ENCODE results near the gene NOLC1.
"Not testable (repeated sequence)": the region's sequence is repeated elsewhere in the genome, so short reads cannot be mapped to it uniquely, and the experiment has no call there.

Gene NOLC1

GRCh38 chr10:102153093-102153620 is 968 bp downstream of the NOLC1 start:
- no peak for DNase-seq (ENCODE audit: low read depth)

GRCh38 chr10:102154466-102155116 is 2.4 kb downstream of the NOLC1 start:
- DNase-seq (ENCODE audit: low read depth), result no peak

DNA sequence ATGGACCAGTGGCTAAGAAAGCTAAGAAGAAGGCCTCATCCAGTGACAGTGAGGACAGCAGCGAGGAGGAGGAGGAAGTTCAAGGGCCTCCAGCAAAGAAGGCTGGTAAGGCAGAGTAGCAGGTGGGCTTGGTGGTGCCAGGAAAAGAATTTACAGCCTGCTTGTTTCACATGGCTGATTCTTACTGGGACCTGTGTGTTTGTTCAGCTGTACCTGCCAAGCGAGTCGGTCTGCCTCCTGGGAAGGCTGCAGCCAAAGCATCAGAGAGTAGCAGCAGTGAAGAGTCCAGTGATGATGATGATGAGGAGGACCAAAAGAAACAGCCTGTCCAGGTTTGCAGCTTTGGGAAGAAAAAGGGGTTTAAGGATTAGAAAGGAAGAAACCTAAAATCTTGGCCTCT is 5.0 kb downstream of the NOLC1 start:
- DNase-seq (ENCODE audit: low read depth), result no peak

GRCh38 chr10:102159051-102159597 is 6.9 kb downstream of the NOLC1 start:
- DNase-seq (ENCODE audit: low read depth), result no peak

- DNase-seq (ENCODE audit: low read depth), result no peak
Observed at GRCh38 chr10:102159831-102160230, 7.6 kb downstream of the NOLC1 start.

GRCh38 chr10:102163342-102163989 is 11.3 kb downstream of the NOLC1 start:
- no peak for DNase-seq (ENCODE audit: low read depth)

GRCh38 chr10:102167861-102168260 is 15.7 kb downstream of the NOLC1 start:
- DNase-seq (ENCODE audit: low read depth), result no peak

GRCh38 chr10:102170602-102171001 is 18.4 kb downstream of the NOLC1 start:
- DNase-seq (ENCODE audit: low read depth), result no peak

DNA sequence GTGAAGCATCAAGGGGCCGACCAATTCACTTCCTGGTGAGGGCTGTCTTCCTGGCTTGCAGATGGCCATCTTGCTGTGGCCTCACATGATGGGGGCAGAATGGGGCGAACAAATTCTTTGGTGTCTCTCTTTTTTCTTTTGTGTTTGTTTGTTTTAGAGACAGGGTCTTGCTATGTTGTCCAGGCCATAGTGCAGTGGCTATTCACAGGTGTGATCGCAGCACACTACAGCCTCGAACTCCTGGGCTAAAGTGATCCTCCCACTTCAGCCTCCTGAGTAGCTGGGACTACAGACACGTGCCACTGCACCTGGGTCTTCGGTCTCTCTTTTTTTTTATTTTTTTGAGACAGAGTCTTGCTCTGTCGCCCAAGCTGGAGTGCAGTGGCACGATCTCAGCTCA is 20.1 kb downstream of the NOLC1 start:
- no peak for DNase-seq (ENCODE audit: low read depth)

GRCh38 chr10:102175415-102175814 is 23.2 kb downstream of the NOLC1 start:
- no peak for DNase-seq (ENCODE audit: low read depth)

GRCh38 chr10:102184606-102185005 is 32.4 kb downstream of the NOLC1 start:
- DNase-seq (ENCODE audit: low read depth), result no peak

DNA sequence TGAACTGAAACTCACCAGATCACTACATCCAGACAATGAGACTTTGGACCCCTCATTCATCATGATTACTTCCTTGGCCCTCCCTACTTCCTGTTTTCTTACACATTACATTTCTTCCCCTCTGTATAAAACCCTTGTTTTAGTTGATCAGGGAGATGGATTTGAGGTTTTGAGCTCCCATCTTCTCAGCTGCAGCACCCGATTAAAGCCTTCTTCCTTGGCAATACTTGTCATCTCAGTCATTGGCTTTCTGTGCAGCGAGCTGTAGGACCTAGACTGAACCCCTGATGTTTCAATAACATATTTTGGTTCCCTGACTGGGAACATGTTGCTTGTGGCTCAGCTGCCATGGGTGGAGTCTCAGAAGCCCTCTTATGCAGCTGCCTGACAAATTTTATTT is 33.1 kb downstream of the NOLC1 start:
- no peak for DNase-seq (ENCODE audit: low read depth)

DNA sequence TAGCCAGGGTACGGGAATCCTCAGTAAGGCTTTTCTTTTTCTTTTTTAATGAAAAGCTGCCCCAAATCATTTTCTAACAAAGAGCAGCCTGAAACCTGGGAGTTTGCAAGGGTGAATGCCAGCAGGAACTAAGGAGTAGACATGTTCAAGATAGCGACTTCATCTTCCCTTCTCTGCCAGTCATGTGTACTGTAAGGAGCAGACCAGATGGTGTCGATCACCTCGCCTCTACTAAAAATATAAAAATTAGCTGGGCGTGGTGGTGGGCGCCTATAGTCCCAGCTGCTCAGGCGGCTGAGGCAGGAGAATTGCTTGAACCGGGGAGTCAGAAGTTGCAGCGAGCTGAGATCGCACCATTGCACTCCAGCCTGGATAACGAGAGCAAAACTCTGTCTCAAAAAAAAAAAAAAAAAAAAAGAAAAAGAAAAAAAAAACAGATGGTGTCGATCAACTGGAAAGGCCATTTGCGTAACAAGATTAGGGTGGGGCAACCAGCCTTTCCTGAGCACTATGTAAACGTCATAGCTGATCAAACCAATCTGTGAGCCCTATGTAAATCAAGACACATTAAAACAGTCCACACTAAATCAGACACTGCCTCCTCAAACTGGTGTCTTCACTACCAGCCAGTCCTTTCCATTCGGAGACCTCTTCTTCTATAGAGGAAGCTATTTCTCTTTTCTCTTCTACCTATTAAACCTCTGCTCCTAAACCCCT is 33.8 kb downstream of the NOLC1 start:
- no peak for DNase-seq (ENCODE audit: low read depth)

DNA sequence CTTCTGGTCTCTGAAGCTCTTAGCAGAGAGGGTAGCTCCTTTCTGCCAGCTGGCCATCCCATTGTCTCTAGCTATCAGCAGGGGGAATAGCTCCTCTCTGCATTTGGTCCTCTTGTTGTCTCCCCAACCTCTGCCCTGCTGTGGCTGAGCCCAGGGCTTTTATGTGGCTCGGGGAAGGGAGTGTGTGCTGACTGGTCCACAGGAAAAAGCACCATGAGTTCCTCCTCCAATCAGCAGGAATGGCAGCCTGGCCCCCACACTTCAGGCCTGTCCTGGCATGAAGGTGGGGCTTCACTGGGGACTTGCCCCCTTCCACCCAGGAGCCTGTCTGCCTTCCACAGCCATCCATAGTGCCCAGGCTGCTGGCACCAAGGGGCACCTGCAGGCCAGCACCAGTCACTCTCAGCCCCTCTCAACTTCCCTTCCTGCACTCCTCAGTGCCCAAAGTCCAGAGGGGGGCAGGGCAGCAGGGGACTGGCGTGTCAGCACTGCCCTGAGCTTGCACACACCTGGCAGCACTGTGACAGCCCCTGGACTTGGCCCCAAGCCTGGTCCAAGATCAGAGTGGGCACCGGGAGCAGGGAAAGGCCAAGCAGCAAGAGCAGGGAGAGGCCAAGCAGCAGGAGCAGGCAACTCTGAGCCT is 36.2 kb downstream of the NOLC1 start:
- DNase-seq (ENCODE audit: low read depth), result no peak

DNA sequence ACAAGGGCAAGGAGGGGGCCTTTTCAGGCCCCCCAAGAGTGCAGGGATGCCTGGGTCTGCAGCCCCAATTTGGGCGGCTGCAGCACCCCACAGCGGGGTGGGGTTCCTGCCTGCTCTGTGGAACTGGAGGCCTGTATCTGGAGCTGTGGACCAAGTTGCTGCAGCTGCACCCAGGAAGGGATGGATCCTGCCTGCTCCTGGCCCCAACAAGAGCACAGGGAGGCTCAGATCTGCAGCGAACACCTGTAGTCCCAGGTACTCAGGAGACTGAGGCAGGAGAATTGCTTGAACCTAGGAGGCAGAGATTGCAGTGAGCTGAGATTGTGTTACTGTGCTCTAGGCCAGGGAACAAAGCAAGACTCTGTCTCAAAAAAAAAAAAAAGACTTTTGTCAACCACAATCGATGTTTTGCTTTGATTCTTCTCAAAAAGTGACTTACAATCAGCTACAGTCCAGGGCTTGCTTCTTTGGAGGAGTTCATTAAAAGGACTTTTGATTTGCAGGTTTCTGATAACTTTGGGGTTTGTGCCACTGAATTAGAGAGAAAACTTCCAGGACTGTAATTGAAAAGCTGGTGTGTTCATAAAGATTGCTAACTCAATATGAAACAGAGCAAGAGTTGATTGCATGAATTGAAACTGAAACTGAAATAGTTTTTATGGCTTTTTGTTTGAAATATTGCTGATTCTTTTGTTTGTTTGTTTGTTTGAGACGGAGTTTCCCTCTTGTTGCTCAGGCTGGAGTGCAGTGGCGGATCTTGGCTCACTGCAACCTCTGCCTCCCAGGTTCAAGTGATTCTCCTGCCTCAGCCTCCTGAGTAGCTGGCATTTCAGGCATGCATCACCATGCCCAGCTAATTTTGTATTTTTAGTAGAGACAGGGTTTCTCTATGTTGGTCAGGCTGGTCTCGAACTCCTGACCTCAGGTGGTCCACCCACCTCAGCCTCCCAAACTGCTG is 37.0 kb downstream of the NOLC1 start:
- DNase-seq (ENCODE audit: low read depth), result not testable (repeated sequence)

- DNase-seq (ENCODE audit: low read depth), result no peak
Observed at GRCh38 chr10:102191956-102192355, 39.8 kb downstream of the NOLC1 start.

DNA sequence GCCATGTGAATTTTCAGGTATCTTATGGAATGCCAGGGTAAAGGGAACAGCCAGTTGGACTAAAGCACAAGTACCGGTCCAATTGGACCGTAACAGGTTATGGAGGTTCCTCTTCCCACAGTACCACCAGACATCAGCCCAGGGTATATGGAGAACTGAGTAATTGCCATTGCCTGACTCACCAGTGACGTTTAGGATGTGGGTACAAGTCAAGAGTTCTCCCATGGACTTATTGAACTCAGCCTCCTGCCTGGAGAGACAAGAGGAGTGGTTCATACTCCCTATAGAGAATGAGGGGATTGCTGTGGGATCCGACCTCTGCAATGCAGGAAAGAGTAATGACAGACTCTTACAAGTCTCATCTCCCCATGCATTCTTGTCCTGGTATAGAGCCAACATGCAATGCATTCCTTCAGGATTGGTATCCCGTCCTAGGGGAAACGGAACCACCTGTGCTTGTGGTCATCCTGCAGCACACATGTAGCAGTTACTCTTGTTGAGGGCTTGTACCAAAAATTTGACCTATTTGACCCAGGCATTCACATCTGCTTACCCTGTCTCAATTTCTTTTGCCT is 43.2 kb downstream of the NOLC1 start:
- DNase-seq (ENCODE audit: low read depth), result no peak

DNA sequence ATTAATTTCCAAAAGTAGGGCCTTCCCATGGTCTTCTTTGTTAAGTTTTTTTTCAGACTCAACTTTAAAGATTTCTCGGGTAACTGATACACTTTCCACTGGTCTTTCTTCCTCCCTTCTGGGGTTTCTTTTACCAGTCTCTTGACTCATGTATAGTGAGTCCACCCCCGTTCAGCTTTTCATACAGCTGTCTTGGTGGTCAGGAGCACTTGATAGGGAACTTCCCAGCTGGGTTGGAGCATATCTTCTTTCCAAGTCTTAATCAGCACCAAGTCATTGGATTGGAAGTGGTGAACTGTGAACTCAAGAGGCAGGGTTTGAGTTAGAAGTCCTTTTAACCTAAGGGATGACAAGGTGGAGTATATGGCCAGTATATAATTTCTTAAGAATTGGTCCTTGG is 44.7 kb downstream of the NOLC1 start:
- no peak for DNase-seq (ENCODE audit: low read depth)

DNA sequence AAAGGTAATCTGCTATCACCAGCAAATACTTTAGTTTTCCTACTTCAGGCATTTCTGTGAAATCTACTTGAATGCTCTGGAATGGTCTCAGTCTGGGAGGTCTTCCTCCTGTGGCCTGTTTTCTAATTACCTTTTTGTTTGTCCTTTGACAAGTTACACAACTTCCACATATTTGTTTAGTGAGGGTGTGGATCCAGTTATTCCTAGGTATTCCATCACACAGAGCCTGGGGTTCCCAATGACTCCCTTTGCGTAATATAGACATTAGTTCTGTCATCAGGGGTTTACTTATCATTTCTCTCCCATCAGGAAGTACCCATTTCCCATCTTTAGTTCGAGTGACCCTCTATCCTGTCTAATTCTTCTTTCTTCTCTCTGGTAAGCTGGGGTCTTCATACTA is 45.8 kb downstream of the NOLC1 start:
- DNase-seq (ENCODE audit: low read depth), result no peak

DNA sequence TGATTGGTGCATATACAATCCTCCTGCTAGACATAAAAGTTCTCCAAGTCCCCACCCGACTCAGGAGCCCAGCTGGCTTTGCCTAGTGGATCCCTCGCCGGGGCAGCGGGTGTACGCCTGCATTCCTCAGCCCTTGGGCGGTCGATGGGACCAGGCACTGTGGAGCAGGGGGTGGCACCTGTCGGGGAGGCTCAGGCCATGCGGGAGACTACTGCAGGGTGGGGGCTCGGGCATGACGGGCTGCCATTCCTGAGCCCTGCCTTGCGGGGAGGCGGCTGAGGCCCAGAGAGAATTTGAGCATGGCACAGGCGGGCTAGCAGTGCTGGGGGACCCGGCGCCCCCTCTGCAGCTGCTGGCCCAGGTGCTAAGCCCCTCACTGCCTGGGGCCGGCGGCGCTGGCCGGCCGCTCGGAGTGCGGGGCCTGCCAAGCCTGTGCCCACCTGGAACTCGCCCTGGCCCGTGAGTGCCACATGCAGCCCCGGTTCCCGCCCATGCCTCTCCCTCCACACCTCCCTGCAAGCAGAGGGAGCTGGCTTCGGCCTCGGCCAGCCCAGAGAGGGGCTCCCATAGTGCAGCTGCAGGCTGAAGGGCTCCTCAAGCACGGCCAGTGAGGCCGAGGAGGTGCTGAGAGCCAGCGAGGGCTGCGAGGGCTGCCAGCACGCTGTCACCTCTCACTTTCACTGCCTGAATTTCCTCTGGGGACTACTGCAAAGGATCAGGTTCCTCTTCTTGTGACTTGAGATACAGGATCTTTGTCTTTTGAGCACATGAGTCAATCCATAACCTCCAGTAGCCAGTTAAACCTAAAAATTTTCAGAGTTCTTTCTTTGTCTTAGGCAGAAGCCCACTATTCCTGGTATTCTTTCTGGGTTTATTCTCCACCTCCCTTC is 48.8 kb downstream of the NOLC1 start:
- DNase-seq (ENCODE audit: low read depth), result no peak
